T-helper 2 cell (primary cell): ENCODE measurements around the gene B3GNT5.

ENCODE experiments used
- DNase-seq, 5 experiments: peaks; one replicate each; pipeline versions ENCODE4 v3.0.0 to v3.0.0-alpha.2; 2012 to 2022

The B3GNT5 gene

GRCh38 chr3:183265834-183266417 lies 12.9 kb downstream of the B3GNT5 start:
- peak in 2 of 5 experiments; percentile 8 to 75 for DNase-seq

GRCh38 chr3:183266454-183266853 lies 13.4 kb downstream of the B3GNT5 start:
- DNase-seq = peak in 1 of 5 experiments; percentile 16

- no peak for DNase-seq
These were observed 14.1 kb downstream of the B3GNT5 start for GRCh38 chr3:183267140-183267539.

GRCh38 chr3:183268366-183268765 lies 15.3 kb downstream of the B3GNT5 start:
- no peak for DNase-seq

GRCh38 chr3:183269345-183269744 lies 16.3 kb downstream of the B3GNT5 start:
- DNase-seq = no peak

GRCh38 chr3:183270344-183270743 lies 17.3 kb downstream of the B3GNT5 start:
- no peak for DNase-seq

- no peak for DNase-seq
These were observed 19.1 kb downstream of the B3GNT5 start for GRCh38 chr3:183272142-183272541.

GRCh38 chr3:183272791-183273190 lies 19.7 kb downstream of the B3GNT5 start:
- no peak for DNase-seq

GRCh38 chr3:183274609-183275008 lies 21.6 kb downstream of the B3GNT5 start:
- no peak for DNase-seq

GRCh38 chr3:183275418-183275817 lies 22.4 kb downstream of the B3GNT5 start:
- DNase-seq = peak in 1 of 5 experiments; percentile 40

- DNase-seq = no peak
These were observed 22.9 kb downstream of the B3GNT5 start for GRCh38 chr3:183275937-183276336.

GRCh38 chr3:183277260-183277659 lies 24.2 kb downstream of the B3GNT5 start:
- DNase-seq = no peak

GRCh38 chr3:183278479-183279088 lies 25.5 kb downstream of the B3GNT5 start:
- no peak for DNase-seq

GRCh38 chr3:183279371-183279770 lies 26.3 kb downstream of the B3GNT5 start:
- no peak for DNase-seq

- DNase-seq = no peak
These were observed 28.2 kb downstream of the B3GNT5 start for GRCh38 chr3:183281126-183281797.

- DNase-seq = no peak
These were observed 30.8 kb downstream of the B3GNT5 start for GRCh38 chr3:183283886-183284285.

GRCh38 chr3:183284570-183284969 lies 31.5 kb downstream of the B3GNT5 start:
- no peak for DNase-seq

GRCh38 chr3:183285318-183285717 lies 32.3 kb downstream of the B3GNT5 start:
- DNase-seq = no peak

GRCh38 chr3:183285828-183286457 lies 32.9 kb downstream of the B3GNT5 start:
- DNase-seq = peak; percentile 63 to 97 (median 89)

GRCh38 chr3:183287301-183287971 lies 34.4 kb downstream of the B3GNT5 start:
- peak in 1 of 5 experiments; percentile 7 for DNase-seq

- no peak for DNase-seq
These were observed 35.1 kb downstream of the B3GNT5 start for GRCh38 chr3:183288117-183288516.

GRCh38 chr3:183290216-183290615 lies 37.2 kb downstream of the B3GNT5 start:
- DNase-seq = no peak

- no peak for DNase-seq
These were observed 38.5 kb downstream of the B3GNT5 start for GRCh38 chr3:183291497-183292031.
